ENCODE results near the gene TMEM205. TPM values are rescaled to one million over a fixed set of nuclear protein-coding genes. Genes with fewer than 3 reads are reported as not detected.
A peak's percentile ranks its signal among the peaks of the same experiment; 100 is the strongest.
"Not testable (repeated sequence)": the region's sequence is repeated elsewhere in the genome, so short reads cannot be mapped to it uniquely, and the experiment has no call there.

Gene TMEM205
- polyA plus RNA-seq, 2 donors, result 39.8 to 67.1 TPM

- H3K27ac ChIP-seq (ENCODE audit: low read depth in 2 of 2, low read length in 1 of 2), result no peak overlapping the region
- 52 to 53% methylated on average over 43 of the region's 43 CpGs for WGBS, 2 donors
- no peaks in the 10 kb centered on the region for H3K9me3 ChIP-seq (ENCODE audit: control insufficient read depth in 2 of 2, insufficient read depth in 1 of 2, low read depth in 1 of 2, low read length in 1 of 2)
- peaks cover 8 to 11% of the 10 kb centered on the region in 2 donors for H3K36me3 ChIP-seq (ENCODE audit: control insufficient read depth in 2 of 2, insufficient read depth in 2 of 2, low read length in 1 of 2)
- H3K4me1 ChIP-seq (ENCODE audit: control insufficient read depth in 2 of 2, insufficient read depth in 2 of 2, low read length in 1 of 2), result peaks cover 5 to 18% of the 10 kb centered on the region in 2 donors
- no peaks in the 10 kb centered on the region for H3K27me3 ChIP-seq (ENCODE audit: control insufficient read depth in 1 of 2, insufficient read depth in 2 of 2, low read length in 2 of 2)
- no peak overlapping the region for H3K4me3 ChIP-seq (ENCODE audit: low read depth in 1 of 2, low read length in 2 of 2)
Observed at GRCh38 chr19:11361037-11361770, 15.1 kb upstream of the TMEM205 start.

- H3K27ac ChIP-seq (ENCODE audit: low read depth in 2 of 2, low read length in 1 of 2), result peak overlapping the region in 1 of 2 donors; percentile 23
- no peak overlapping the region for H3K4me3 ChIP-seq (ENCODE audit: low read depth in 1 of 2, low read length in 2 of 2)
- no peaks in the 10 kb centered on the region for H3K9me3 ChIP-seq (ENCODE audit: control insufficient read depth in 2 of 2, insufficient read depth in 1 of 2, low read depth in 1 of 2, low read length in 1 of 2)
- 66 to 75% methylated on average over 11 of the region's 11 CpGs for WGBS, 2 donors
- H3K36me3 ChIP-seq (ENCODE audit: control insufficient read depth in 2 of 2, insufficient read depth in 2 of 2, low read length in 1 of 2), result peaks cover 6 to 8% of the 10 kb centered on the region in 2 donors
- no peaks in the 10 kb centered on the region for H3K27me3 ChIP-seq (ENCODE audit: control insufficient read depth in 1 of 2, insufficient read depth in 2 of 2, low read length in 2 of 2)
- peaks cover 8 to 25% of the 10 kb centered on the region in 2 donors for H3K4me1 ChIP-seq (ENCODE audit: control insufficient read depth in 2 of 2, insufficient read depth in 2 of 2, low read length in 1 of 2)
Observed at GRCh38 chr19:11359421-11359820, 13.4 kb upstream of the TMEM205 start.

- H3K4me1 ChIP-seq (ENCODE audit: control insufficient read depth in 2 of 2, insufficient read depth in 2 of 2, low read length in 1 of 2), result peaks cover 8 to 25% of the 10 kb centered on the region in 2 donors
- no peak overlapping the region for H3K27ac ChIP-seq (ENCODE audit: low read depth in 2 of 2, low read length in 1 of 2)
- H3K4me3 ChIP-seq (ENCODE audit: low read depth in 1 of 2, low read length in 2 of 2), result no peak overlapping the region
- no peaks in the 10 kb centered on the region for H3K9me3 ChIP-seq (ENCODE audit: control insufficient read depth in 2 of 2, insufficient read depth in 1 of 2, low read depth in 1 of 2, low read length in 1 of 2)
- WGBS, 2 donors, result 81 to 84% methylated on average over 11 of the region's 11 CpGs
- H3K36me3 ChIP-seq (ENCODE audit: control insufficient read depth in 2 of 2, insufficient read depth in 2 of 2, low read length in 1 of 2), result peaks cover 0 to 5% of the 10 kb centered on the region in 2 donors
- H3K27me3 ChIP-seq (ENCODE audit: control insufficient read depth in 1 of 2, insufficient read depth in 2 of 2, low read length in 2 of 2), result no peaks in the 10 kb centered on the region
Observed at GRCh38 chr19:11356676-11357550, 10.8 kb upstream of the TMEM205 start.

GRCh38 chr19:11356074-11356397 lies 10.0 kb upstream of the TMEM205 start:
- WGBS, 2 donors, result 83 to 86% methylated on average over 6 of the region's 6 CpGs
- H3K27me3 ChIP-seq (ENCODE audit: control insufficient read depth in 1 of 2, insufficient read depth in 2 of 2, low read length in 2 of 2), result no peaks in the 10 kb centered on the region
- H3K27ac ChIP-seq (ENCODE audit: low read depth in 2 of 2, low read length in 1 of 2), result no peak overlapping the region
- H3K9me3 ChIP-seq (ENCODE audit: control insufficient read depth in 2 of 2, insufficient read depth in 1 of 2, low read depth in 1 of 2, low read length in 1 of 2), result no peaks in the 10 kb centered on the region
- peaks cover 0 to 5% of the 10 kb centered on the region in 2 donors for H3K36me3 ChIP-seq (ENCODE audit: control insufficient read depth in 2 of 2, insufficient read depth in 2 of 2, low read length in 1 of 2)
- H3K4me1 ChIP-seq (ENCODE audit: control insufficient read depth in 2 of 2, insufficient read depth in 2 of 2, low read length in 1 of 2), result peaks cover 8 to 19% of the 10 kb centered on the region in 2 donors
- peak overlapping the region; percentile 53 to 63 for H3K4me3 ChIP-seq (ENCODE audit: low read depth in 1 of 2, low read length in 2 of 2)

GRCh38 chr19:11355160-11356073 lies 9.3 kb upstream of the TMEM205 start, which contains the start of gene PLPPR2:
Gene PLPPR2, plus strand, starts transcription at chr19:11355432. Its CDS starts 2,242 bp downstream, at chr19:11357674.
- Histone ChIP-seq H3K9me3 (ENCODE audit: control insufficient read depth in 2 of 2, insufficient read depth in 1 of 2, low read depth in 1 of 2, low read length in 1 of 2) (no peaks in the 10 kb centered on the region), H3K27ac (ENCODE audit: low read depth in 2 of 2, low read length in 1 of 2) (peak within 1 kb of the TSS in 1 of 2 donors; percentile 43), H3K4me1 (ENCODE audit: control insufficient read depth in 2 of 2, insufficient read depth in 2 of 2, low read length in 1 of 2) (peaks cover 8 to 17% of the 10 kb centered on the region in 2 donors), H3K36me3 (ENCODE audit: control insufficient read depth in 2 of 2, insufficient read depth in 2 of 2, low read length in 1 of 2) (peaks cover 0 to 5% of the 10 kb centered on the region in 2 donors), H3K27me3 (ENCODE audit: control insufficient read depth in 1 of 2, insufficient read depth in 2 of 2, low read length in 2 of 2) (no peaks in the 10 kb centered on the region), H3K4me3 (ENCODE audit: low read depth in 1 of 2, low read length in 2 of 2) (peak within 1 kb of the TSS; percentile 53 to 63)
- 4% methylated on average over 55 to 58 of the region's 62 CpGs for WGBS, 2 donors

GRCh38 chr19:11354102-11354501 lies 8.0 kb upstream of the TMEM205 start:
- H3K27ac ChIP-seq (ENCODE audit: low read depth in 2 of 2, low read length in 1 of 2); H3K27me3 ChIP-seq (ENCODE audit: control insufficient read depth in 1 of 2, insufficient read depth in 2 of 2, low read length in 2 of 2); H3K4me3 ChIP-seq (ENCODE audit: low read depth in 1 of 2, low read length in 2 of 2); H3K36me3 ChIP-seq (ENCODE audit: control insufficient read depth in 2 of 2, insufficient read depth in 2 of 2, low read length in 1 of 2); H3K9me3 ChIP-seq (ENCODE audit: control insufficient read depth in 2 of 2, insufficient read depth in 1 of 2, low read depth in 1 of 2, low read length in 1 of 2): not testable (repeated sequence)
- peaks cover 8 to 11% of the 10 kb centered on the region in 2 donors for H3K4me1 ChIP-seq (ENCODE audit: control insufficient read depth in 2 of 2, insufficient read depth in 2 of 2, low read length in 1 of 2)
- WGBS, 2 donors, result 96 to 97% methylated on average over 4 of the region's 4 CpGs

GRCh38 chr19:11349171-11349570 lies 3.1 kb upstream of the TMEM205 start:
- Histone ChIP-seq H3K9me3 (ENCODE audit: control insufficient read depth in 2 of 2, insufficient read depth in 1 of 2, low read depth in 1 of 2, low read length in 1 of 2) (peaks cover 0 to 4% of the 10 kb centered on the region in 2 donors), H3K27me3 (ENCODE audit: control insufficient read depth in 1 of 2, insufficient read depth in 2 of 2, low read length in 2 of 2) (no peaks in the 10 kb centered on the region), H3K36me3 (ENCODE audit: control insufficient read depth in 2 of 2, insufficient read depth in 2 of 2, low read length in 1 of 2) (no peaks in the 10 kb centered on the region), H3K4me1 (ENCODE audit: control insufficient read depth in 2 of 2, insufficient read depth in 2 of 2, low read length in 1 of 2) (peaks cover 6 to 8% of the 10 kb centered on the region in 2 donors), H3K4me3 (ENCODE audit: low read depth in 1 of 2, low read length in 2 of 2) (no peak overlapping the region), H3K27ac (ENCODE audit: low read depth in 2 of 2, low read length in 1 of 2) (no peak overlapping the region)
- whole genome bisulfite sequencing, 2 donors, result 93 to 97% methylated on average over 4 of the region's 4 CpGs

- WGBS, 2 donors, result 74 to 76% methylated on average over 7 of the region's 7 CpGs
- Histone ChIP-seq H3K4me3 (ENCODE audit: low read depth in 1 of 2, low read length in 2 of 2) (no peak overlapping the region), H3K27ac (ENCODE audit: low read depth in 2 of 2, low read length in 1 of 2) (peak overlapping the region in 1 of 2 donors; percentile 16), H3K27me3 (ENCODE audit: control insufficient read depth in 1 of 2, insufficient read depth in 2 of 2, low read length in 2 of 2) (no peaks in the 10 kb centered on the region), H3K9me3 (ENCODE audit: control insufficient read depth in 2 of 2, insufficient read depth in 1 of 2, low read depth in 1 of 2, low read length in 1 of 2) (peaks cover 0 to 4% of the 10 kb centered on the region in 2 donors), H3K4me1 (ENCODE audit: control insufficient read depth in 2 of 2, insufficient read depth in 2 of 2, low read length in 1 of 2) (peaks cover 6 to 8% of the 10 kb centered on the region in 2 donors), H3K36me3 (ENCODE audit: control insufficient read depth in 2 of 2, insufficient read depth in 2 of 2, low read length in 1 of 2) (peaks cover 0 to 3% of the 10 kb centered on the region in 2 donors)
Observed at GRCh38 chr19:11347546-11348039, 1.5 kb upstream of the TMEM205 start.

All from esophagus (tissue), 2 donors.